Breast epithelium (tissue), 3 donors: ENCODE results near the gene KANK2.

Experiments used
- CTCF ChIP-seq, 3 donors: fragments of 450-650 bp; IDR thresholded peaks; one replicate each; pipeline ENCODE4 v1.5.1; 2016 to 2017; ENCODE audit warnings: antibody characterized with exemption in 3 of 3, mild to moderate bottlenecking in 3 of 3, moderate library complexity in 3 of 3
- POLR2A ChIP-seq: fragments of 450-650 bp; IDR thresholded peaks from one replicate; pipeline ENCODE4 v1.6.1; 2016; ENCODE audit warnings: antibody characterized with exemption, mild to moderate bottlenecking, moderate library complexity

- no peak for TF ChIP-seq POLR2A
- TF ChIP-seq CTCF (IDR thresholded peaks at IDR 0.05) = no peak
These were observed 23.8 kb upstream of the KANK2 start for GRCh38 chr19:11221082-11221598.
